ENCODE measurements around the gene SLC6A3.

GRCh38 chr5:1437876-1438559 is 7.2 kb downstream of the SLC6A3 start:
- TF ChIP-seq POLR2A (IDR thresholded peaks at IDR 0.05; ENCODE audit: low read depth, low read length) (no peak), POLR2AphosphoS5 (IDR thresholded peaks at IDR 0.05; ENCODE audit: low read depth, low read length) (no peak)
